GM19035 (cell line): Measurements from ENCODE around the gene KLHDC7B.

ENCODE experiments used
- ATAC-seq: cut with Tn5 transposase; IDR thresholded peaks from one replicate; pipeline ENCODE4 v1.9.1; 2021; ENCODE audit not compliant: unreplicated experiment

KLHDC7B gene

DNA sequence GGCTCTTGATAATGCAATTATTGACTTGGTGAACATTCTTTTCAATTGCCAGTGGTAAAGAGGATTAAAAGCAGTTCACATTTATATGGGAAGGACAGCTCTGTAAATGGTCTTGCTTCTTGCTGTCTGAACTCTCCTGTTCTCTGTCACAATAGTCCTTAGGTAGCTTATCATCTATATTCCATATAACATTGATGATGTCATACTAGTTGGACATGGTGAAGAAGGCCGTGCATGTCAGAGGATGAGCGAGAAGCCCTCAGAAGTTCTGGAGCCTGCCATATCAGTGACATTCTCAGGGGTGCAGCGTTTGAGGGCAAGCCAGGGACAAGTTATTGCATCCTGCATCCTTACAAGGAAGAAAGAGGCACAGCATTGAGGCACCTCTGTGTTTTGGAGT is 39.5 kb downstream of the KLHDC7B start:
- ATAC-seq: no peak

DNA sequence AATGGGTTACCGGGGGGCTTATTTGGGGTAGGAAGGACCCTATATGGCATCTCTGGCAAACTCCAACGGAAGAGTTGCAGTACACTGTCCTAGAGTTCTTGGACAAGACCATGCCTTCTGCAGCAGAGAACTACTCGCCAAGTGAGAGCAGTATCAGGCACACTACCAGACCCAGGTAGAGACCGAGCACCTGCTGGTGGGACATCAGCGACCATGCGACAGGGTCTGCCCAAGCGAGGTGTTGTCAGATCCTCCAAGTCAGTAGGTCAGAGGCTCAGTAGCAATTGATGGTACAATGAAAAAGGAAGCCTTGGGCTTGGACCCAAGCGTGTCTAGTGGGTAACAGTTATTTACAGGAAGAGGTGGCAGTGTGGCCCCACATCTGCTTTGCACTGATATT is 40.1 kb downstream of the KLHDC7B start:
- no peak for ATAC-seq

DNA sequence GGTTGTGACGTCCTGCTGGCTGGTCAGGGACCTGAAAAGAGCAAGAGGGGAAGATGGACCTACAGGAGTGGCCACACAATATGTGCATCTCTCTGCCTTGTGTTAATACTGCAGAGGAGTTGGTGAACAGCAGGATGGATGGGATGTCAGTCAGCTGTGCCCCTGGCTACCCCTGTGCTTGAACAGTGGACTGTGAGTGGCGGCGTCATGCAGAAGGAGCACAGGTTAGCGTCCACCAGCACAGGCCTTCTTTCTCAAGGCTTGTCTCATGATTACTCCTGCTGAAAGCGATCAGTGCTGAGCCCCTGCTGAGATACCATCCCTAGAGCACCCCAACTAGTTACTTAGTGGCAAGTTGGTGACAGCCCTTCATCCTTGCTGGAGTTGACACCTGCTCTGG is 40.7 kb downstream of the KLHDC7B start:
- ATAC-seq: no peak

DNA sequence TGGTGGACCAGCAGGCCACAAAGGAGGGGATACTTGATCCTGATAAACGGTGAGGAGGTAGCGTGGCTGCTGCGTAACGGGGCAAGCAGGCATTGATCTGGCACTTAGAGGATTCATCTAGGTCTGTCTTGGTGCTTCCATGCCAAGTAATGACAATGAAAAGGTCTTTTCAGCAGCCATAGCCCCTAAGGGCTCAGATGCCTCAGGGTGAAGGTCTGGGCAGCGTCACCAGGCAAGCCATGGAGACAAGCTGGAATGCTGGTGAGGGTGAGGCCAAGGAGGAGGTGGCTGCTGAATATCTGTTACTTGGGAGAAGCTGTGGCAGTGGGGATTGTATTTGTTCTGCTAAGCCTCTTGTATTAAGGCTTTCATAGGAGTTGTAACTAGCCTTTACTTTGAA is 41.7 kb downstream of the KLHDC7B start:
- ATAC-seq: no peak

DNA sequence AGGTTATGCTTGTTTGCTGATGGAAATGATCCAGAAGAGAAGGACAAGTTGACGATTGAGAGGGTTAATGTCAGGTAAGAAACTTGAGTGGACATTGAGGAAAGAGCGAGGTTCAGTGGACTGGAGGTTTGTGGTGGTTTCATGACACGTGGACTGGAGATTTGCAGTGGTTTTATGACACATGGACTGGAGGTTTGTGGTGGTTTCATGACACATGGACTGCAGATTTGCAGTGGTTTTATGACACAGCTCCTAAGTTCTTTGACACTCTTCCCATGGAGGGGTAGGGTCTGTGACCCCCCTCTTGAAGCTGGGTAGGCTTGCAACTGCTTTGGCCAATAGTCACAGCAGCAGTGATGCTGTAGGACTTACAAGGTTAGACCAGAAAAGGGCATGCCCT is 49.5 kb downstream of the KLHDC7B start:
- no peak for ATAC-seq

DNA sequence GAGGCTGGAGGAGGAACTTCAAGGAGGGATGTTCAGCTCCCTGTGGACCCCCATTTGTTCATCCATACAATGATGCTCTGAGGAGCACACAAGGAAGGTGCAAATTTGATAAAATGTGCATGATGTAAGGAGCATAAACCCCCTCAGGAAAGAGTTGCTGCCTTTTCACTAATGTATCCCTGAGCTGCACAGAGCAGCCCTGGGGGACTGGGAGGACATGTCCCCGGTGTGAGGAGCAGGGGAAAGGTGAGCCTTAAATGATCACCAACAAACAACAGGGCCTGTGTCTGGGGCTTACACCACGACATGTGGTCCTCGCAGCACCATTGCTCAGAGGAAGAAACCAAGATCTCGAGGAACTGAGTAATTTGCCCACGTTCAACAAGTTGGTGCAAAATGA is 51.4 kb downstream of the KLHDC7B start:
- no peak for ATAC-seq

DNA sequence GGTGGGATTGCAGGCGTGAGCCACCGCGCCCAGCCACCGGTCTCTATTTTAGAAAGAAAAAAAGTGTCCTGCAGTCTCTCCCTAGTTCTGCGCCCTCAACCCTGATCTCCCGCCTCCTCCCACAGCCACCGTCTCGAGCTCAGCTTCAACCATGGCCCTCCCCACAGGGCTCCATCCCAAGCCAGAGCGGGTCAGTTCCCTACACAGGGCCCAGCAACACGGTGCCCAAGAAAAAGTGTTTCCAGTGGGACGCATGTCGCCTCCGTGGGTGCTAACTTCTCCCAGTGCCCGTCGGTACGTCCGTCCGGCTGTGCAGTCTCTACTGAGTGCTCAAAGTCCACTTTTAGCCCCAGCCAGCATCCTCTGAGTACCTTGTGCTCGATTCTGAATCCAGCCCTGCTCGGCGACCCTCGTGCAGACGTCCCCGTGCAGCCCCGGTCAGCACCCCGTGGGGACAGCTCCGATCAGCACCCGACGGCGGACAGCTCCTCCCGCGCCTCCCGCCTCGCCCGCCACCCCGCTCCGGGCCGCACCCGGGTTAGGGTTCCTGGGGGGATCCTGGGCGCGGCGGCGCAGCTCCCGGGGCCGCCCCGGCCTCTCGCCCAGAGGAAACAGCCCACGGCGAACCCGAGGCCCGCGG is 54.2 kb downstream of the KLHDC7B start:
- no peak for ATAC-seq

DNA sequence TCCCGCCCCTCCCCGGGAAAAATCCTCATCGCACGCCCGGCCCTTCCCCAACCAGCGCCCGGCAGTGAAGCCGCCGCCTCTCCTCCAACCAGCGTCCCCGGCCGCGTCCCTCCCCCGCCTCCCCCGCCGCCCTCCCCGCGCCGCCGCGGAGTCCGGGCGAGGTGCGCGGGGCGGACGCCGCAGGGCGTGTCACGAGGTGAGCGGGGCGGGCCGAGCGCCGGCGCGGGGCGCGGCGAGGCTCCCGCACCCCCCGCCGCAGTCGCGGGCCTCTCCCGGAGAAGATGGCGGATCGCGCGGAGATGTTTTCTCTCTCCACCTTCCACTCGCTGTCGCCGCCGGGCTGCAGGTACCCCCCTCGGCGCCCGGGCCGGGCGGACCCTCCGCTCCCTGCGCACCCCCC is 54.8 kb downstream of the KLHDC7B start, which contains the start of gene MAPK8IP2:
MAPK8IP2 (plus strand) TSS at position 256 of the 400 bp plus-strand sequence; CDS start at position 282, 26 bp downstream.
- ATAC-seq: no peak
